ENCODE results near the gene ZNF83.

Gene ZNF83

DNA sequence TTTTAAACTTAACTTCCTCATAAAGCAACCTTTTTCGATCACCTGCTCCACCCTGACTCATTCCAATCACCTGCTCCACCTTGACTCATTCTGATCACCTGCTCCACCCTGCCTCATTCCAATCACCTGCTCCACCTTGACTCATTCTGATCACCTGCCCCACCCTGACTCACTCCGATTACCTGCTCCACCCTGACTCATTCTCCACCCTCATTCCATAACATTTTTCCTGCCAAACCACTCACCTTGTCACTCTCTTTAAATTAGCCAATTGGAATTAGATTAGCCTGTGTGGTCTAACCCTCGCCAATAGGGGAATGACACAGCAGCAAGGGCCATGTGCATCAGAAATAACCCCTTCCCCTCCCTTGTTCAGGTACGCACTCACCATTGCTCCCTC is 31.9 kb upstream of the ZNF83 start:
- Mint-ChIP-seq H3K4me1 (peaks cover 7% of the 10 kb centered on the region), H3K27ac (no peak overlapping the region)

DNA sequence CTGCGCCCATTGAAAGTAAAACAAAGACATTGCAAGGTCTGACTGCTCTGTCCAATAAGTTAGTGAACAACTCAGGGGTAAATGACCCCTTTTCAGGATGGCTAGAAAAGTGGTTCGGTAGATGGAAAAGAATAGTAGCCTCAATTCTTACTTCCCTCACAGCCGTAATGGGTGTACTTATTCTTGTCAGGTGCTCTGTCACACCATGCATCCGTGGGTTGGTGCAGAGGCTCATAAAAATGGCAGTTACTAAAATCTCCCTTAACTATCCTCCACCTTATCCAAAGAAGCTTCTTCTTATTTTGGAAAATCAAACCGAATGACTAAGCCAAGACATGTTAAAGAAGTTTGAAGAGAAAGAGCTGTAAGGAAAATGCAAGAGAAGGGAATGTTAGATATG is 31.4 kb upstream of the ZNF83 start:
- peaks cover 13% of the 10 kb centered on the region for H3K9me3 Mint-ChIP-seq
- no peak overlapping the region for H3K4me3 Mint-ChIP-seq
- peaks cover 11% of the 10 kb centered on the region for H3K4me1 Mint-ChIP-seq
- TF ChIP-seq, protein P1, sequence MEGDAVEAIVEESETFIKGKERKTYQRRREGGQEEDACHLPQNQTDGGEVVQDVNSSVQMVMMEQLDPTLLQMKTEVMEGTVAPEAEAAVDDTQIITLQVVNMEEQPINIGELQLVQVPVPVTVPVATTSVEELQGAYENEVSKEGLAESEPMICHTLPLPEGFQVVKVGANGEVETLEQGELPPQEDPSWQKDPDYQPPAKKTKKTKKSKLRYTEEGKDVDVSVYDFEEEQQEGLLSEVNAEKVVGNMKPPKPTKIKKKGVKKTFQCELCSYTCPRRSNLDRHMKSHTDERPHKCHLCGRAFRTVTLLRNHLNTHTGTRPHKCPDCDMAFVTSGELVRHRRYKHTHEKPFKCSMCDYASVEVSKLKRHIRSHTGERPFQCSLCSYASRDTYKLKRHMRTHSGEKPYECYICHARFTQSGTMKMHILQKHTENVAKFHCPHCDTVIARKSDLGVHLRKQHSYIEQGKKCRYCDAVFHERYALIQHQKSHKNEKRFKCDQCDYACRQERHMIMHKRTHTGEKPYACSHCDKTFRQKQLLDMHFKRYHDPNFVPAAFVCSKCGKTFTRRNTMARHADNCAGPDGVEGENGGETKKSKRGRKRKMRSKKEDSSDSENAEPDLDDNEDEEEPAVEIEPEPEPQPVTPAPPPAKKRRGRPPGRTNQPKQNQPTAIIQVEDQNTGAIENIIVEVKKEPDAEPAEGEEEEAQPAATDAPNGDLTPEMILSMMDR (IDR thresholded peaks at IDR 0.05): no peak
- no peak for DNase-seq
- no peak overlapping the region for H3K27ac Mint-ChIP-seq
- H3K27me3 Mint-ChIP-seq (ENCODE audit: low read depth, poor library complexity): peaks cover 9% of the 10 kb centered on the region
- peaks cover 68% of the 10 kb centered on the region for H3K36me3 Mint-ChIP-seq (ENCODE audit: low read depth)

More for the DNA sequence above, 31.9 kb upstream of the ZNF83 start:
- peaks cover 17% of the 10 kb centered on the region for H3K9me3 Mint-ChIP-seq
- TF ChIP-seq, protein P1 (IDR thresholded peaks at IDR 0.05): no peak
- H3K27me3 Mint-ChIP-seq (ENCODE audit: low read depth, poor library complexity): peaks cover 9% of the 10 kb centered on the region
- H3K4me3 Mint-ChIP-seq: no peak overlapping the region
- DNase-seq: no peak
- H3K36me3 Mint-ChIP-seq (ENCODE audit: low read depth): peaks cover 73% of the 10 kb centered on the region

DNA sequence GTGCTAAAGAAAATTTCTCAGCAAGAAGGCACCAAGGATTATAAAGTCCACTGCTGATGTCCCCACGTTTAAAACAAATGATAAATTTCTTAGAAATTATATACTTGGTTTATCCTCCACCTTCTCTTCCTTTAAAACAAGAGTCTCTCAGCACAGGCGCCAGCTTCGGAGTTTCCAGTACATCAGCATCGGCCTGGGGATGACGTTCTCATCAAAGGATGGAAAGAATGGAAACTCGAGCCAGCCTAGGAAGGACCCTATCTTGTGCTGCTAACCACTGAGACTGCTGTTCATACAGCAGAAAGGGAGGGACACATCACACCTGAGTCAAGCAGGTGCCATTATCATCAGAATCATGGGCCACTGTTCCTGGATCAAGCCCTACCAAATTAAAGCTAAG is 29.8 kb upstream of the ZNF83 start:
- Mint-ChIP-seq H3K9me3 (peaks cover 2% of the 10 kb centered on the region), H3K4me3 (no peak overlapping the region), H3K27me3 (ENCODE audit: low read depth, poor library complexity) (peaks cover 9% of the 10 kb centered on the region), H3K27ac (no peak overlapping the region), H3K36me3 (ENCODE audit: low read depth) (peaks cover 57% of the 10 kb centered on the region), H3K4me1 (peaks cover 22% of the 10 kb centered on the region)
- TF ChIP-seq, protein P1 (IDR thresholded peaks at IDR 0.05): no peak
- no peak for DNase-seq

DNA sequence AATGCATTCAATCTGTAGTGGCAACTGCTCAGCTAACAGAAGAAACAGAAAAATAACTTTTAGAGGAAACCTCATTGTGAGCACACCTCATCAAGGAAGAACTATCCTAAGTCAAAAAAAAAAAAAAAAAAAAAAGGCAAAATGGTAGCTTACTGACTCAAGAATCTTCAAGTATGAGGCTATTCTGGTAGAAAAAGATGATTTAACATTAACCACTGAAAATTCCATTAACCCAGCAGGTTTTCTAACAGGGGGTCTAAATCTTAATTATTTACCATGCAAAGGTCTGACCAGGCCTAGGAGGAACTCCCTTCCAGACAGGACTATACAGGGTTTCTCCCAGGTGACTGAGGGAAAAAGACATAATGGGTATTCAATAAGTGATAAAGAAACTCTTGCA is 28.4 kb upstream of the ZNF83 start:
- Mint-ChIP-seq H3K27me3 (ENCODE audit: low read depth, poor library complexity) (peaks cover 3% of the 10 kb centered on the region), H3K4me1 (peaks cover 22% of the 10 kb centered on the region), H3K9me3 (no peaks in the 10 kb centered on the region), H3K4me3 (no peak overlapping the region), H3K36me3 (ENCODE audit: low read depth) (peaks cover 57% of the 10 kb centered on the region), H3K27ac (no peak overlapping the region)
- DNase-seq: no peak
- TF ChIP-seq, protein P1 (IDR thresholded peaks at IDR 0.05): no peak

DNA sequence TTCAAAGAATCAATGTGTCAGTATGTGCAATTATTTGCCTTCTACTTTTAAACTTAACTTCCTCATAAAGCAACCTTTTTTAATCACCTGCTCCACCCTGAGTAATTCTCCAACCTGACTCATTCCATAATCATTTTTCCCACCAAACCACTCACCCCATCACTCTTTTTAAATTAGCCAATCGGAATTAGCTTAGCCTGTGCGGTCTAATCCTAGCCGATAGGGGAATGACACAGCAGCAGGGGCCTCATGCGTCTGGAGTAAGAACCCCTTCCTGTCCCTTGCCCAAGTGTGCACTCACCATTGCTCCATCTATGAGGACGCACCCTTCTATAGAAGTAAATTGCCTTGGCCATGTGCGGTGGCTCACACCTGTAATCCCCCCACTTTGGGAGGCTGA is 27.4 kb upstream of the ZNF83 start:
- Mint-ChIP-seq H3K27me3 (ENCODE audit: low read depth, poor library complexity) (peaks cover 3% of the 10 kb centered on the region), H3K4me3 (no peak overlapping the region), H3K36me3 (ENCODE audit: low read depth) (peaks cover 58% of the 10 kb centered on the region), H3K27ac (no peak overlapping the region), H3K9me3 (no peaks in the 10 kb centered on the region), H3K4me1 (peaks cover 22% of the 10 kb centered on the region)
- TF ChIP-seq, protein P1 (IDR thresholded peaks at IDR 0.05): no peak
- DNase-seq: no peak

DNA sequence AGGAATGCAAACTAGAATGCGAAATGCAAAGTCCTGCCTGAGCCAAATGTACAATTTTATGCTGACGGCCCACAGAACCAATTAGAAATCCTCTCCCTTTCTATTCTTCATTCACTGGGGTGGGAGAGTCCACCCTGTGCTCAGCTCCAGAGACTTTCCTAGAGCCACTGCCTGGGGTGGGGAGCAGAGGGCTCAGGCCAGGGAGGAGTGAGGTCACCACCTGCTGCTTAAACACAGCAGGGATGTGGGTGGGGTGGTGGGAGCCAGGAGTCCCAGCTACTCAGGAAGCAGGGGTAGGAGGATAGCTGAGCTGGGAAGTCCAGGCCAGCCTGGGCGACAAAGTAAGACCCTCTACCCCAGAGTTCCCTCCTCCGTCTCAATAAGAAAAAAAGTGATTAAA is 26.9 kb upstream of the ZNF83 start:
- no peak overlapping the region for H3K4me3 Mint-ChIP-seq
- no peak for DNase-seq
- peaks cover 22% of the 10 kb centered on the region for H3K4me1 Mint-ChIP-seq
- H3K27me3 Mint-ChIP-seq (ENCODE audit: low read depth, poor library complexity): peaks cover 3% of the 10 kb centered on the region
- no peak overlapping the region for H3K27ac Mint-ChIP-seq
- TF ChIP-seq, protein P1 (IDR thresholded peaks at IDR 0.05): no peak
- no peaks in the 10 kb centered on the region for H3K9me3 Mint-ChIP-seq
- H3K36me3 Mint-ChIP-seq (ENCODE audit: low read depth): peaks cover 58% of the 10 kb centered on the region
